DMS 273 (cell line): ENCODE measurements around the gene MARVELD1.
"Not testable (repeated sequence)": the region's sequence is repeated elsewhere in the genome, so short reads cannot be mapped to it uniquely, and the experiment has no call there.

Source experiments
- DNase-seq: peaks from one replicate; lab custom pipeline; 2025; ENCODE audit not compliant: unreplicated experiment; lab: John Stamatoyannopoulos, UW

MARVELD1 gene

DNA sequence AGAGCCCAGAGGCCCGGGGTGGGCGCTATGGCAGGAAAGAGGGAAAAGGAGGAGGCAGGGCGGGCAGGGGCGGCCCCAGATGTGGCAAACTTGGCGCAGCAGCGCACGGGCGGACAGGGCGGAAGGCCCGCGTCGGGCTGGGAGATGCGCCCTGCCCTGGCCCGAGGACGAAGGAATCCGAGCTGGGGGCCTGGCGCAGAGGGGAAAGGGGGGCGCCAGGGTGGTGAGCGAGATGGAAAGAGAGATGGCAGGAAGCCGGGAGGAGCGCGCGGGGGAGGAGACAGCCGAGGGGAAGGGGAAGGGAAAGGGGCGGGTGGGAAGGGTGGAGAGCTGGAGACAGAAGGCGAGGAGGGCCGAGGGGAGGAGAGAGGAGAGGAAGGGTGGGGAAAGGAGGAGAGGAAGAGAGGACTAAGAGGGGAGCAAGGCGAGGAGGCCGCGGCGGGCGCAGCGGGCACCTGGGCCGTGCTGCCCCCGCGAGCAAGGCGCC lies at the start of gene MARVELD1:
MARVELD1 (plus strand) TSS at position 392 of the 487 bp plus-strand sequence. CDS start 147 bp downstream, outside the sequence.
- peak; percentile 81 for DNase-seq

DNA sequence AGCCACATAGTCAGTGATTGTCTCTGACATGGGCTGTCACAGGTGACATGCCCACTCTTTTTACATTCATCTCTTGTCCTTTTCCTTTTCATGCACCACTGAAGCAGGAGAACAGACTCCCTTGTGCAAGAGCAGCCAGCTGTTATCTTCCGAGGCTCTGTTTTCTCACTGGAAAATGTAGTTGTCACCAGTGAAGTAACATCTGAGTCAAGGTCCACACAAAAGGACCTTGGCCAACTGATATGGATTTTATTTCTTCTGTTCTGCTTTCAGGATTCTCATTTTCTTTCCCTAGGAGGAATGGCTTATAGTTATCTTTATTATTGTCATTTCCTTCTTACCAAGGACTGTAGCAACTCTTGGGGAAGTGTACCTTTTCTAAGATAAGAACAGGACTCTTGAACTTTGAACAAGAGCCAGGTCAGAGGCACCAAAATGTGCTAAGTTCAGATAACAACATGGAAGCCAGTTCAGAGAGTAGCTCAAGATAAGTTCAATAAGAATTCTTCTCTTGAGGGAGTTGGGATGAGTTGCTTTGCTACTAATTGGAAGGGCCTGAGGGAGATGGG lies 49.2 kb upstream of the MARVELD1 start:
- no peak for DNase-seq

DNA sequence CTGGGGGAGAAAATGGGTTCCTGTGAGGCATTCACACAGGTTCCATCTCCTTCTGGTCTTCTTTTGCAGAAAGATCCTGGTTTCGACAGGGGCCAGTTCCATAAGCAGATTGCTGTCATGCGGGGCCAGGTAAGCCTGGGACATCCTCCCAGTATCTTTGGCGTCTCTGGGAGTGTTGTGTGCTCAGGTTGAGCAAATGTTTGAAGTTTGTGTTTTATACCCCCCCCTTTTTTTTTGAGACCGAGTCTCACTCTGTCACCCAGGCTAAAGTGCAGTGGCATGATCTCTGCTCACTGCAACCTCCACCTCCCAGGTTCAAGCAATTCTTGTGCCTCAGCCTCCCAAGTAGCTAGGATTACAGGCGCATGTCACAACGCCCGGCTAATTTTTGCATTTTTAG lies 46.5 kb upstream of the MARVELD1 start:
- no peak for DNase-seq

DNA sequence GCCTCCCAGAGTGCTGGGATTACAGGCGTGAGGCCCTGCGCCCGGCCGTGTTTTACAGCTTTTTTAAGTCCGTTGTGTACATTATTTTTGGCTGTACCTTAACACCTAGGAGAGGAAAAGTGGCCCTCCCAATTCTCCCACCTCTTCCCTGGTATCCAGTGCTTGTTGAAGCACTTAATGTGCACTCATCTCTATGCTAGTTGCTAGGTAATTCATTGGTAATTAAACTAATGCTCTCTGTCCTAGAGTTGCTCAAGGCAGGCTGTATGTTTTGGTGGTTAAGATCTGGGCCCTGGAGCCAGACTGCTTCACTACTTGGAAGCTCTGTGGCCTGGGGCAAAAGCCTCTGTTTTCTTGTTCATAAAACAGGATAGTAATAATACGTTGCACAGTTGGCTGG lies 46.1 kb upstream of the MARVELD1 start:
- DNase-seq, result no peak

DNA sequence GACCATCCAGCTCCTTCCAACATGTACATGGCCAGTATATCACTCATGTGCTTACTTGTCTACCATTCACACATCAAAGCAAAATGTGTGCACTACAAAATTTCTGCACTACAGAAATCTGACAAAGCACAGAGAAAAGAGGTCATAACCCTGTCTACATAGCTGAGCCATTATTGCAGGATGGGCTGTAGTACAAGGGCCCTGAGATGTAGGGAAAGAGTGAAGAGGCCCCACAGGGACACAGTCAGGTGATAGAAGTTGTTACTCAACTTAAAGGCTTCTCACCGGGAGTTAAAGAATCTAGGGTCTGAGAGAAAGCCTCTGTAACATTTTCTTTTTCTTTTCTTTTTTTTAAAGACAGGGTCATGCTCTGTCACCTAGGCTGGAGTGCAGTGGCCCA lies 44.0 kb upstream of the MARVELD1 start:
- DNase-seq, result no peak

DNA sequence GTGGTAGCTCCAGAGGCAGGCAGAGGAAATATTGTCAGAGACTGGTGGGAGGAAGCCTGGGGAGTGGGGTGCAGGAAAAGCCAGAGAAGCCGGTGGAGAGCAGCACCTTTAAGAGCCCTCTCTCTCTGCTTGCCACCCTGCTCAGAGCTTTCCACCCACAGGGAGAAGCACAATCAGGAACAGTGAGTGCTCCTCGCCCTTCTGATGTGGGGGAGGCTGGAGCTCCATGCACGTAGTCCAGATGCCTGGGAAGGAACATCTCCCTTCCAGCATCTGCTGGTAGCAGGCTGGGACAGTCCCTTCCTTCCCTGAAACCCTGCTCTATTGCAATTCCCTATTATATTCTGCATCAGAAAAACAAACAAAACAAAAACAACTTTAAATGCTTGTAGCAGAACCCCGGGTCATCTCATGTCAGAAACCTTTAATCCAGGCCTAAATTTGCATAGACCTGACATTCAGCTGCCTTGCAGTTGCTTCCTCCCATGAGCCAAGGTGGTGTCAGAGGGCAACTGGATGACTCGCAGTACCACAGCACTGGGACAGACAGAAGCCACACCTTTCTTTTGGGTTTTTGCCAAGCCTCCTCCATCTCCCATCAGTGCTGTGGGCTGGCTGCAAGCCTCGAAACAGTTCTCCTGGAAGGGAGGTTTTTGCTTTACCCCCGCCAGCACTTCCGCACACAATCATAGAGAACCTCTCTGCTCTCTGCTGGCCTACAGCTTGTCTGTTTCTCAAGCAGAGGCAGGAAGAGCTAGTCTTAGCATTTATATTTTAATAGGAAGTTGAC lies 39.6 kb upstream of the MARVELD1 start:
- DNase-seq, result peak; percentile 39

DNA sequence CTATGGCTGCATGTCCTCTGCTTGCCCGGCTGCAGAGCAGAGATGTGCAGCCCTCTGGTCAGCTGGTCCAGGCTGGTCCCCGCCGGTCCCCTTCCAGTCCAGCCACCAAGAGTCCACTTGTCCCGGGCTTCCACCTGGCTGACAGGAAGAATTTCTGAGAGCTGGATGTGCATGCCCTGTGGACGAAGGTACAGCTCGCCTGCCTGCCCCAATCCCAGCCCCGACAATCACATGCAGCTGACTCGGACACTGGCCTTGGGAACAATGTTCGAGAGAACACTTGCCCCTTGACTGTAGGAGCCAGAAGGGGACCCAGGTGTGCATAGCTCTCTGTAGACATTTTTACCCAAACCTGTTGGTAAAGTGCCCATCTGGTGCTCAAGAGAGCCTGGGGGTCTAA lies 38.3 kb upstream of the MARVELD1 start:
- no peak for DNase-seq

DNA sequence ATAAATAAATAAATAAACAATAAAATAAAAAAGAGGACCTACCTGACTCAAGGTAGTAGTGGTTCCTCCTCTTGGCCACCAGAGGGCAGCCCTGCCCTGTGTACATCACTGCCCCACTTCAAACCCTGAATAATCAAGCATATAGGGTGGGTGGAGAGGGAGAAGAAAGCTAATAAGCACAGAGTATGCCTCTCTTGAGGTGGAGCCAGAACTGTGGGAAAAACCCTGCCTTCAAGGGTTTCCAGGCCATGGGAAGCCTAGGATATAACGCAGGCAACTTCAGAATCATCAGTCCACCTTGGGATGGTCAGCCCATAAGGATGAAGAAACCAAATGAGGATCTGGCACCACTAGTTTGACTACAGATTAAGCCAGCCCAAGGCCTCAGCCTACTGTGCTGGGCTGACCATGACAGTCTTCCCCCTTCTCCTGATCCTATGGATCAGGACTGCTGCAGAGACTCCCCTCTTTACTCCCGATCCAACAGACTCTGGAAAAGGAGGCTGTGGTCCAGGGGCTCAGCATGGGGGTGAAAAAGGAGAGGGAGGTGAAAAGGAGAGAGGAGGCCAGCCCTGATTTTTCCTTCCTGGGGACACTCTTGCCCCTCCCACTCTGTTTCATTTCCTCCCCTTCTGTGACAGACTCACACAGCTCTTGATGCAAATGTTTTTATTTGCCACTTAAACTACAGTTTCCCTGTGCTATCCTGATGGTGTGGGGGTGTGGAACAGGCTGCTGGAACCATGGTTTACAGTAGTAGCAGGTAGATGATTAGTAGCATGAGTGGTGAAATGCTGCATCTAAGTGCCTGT lies 36.6 kb upstream of the MARVELD1 start:
- peak; percentile 58 for DNase-seq

DNA sequence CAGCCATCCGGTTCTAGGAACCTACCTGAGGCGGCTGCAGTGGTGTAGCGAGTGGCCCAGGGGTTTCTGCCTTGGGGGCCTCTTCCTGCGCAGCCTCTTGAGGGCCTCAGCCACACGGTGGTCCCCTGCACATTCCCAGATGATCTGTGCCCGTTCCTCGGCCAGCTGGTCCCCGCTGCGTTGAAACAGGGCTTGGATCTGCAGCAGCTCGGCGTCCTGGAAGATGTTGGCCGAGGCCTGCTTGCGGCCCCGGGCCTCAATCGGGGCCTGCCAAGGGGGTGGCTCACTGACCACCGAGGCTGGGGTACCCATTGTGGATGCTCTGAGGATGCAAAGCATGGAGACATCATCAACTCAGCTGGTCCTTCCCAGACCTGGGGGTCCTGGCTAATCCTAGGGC lies 33.9 kb upstream of the MARVELD1 start:
- DNase-seq, result no peak

DNA sequence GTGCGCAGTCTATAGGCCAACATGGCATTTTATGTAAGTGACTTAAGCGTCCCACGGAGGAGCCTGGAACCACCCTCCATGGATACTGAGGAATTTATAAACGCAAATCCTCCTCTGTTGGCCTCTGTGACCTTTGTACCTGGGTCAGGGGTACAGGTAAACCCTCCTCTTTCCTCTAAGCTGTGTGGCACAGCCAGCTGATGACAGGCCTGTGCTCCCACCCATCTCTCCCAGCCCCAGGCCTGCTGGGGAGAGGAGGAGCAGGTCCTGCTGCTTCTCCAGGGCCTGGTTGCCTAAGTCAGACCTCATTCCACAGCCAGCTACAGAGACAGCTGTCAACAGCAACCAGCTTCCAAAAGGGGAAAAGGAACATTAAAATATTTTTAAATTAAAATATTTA lies 31.5 kb upstream of the MARVELD1 start:
- no peak for DNase-seq

DNA sequence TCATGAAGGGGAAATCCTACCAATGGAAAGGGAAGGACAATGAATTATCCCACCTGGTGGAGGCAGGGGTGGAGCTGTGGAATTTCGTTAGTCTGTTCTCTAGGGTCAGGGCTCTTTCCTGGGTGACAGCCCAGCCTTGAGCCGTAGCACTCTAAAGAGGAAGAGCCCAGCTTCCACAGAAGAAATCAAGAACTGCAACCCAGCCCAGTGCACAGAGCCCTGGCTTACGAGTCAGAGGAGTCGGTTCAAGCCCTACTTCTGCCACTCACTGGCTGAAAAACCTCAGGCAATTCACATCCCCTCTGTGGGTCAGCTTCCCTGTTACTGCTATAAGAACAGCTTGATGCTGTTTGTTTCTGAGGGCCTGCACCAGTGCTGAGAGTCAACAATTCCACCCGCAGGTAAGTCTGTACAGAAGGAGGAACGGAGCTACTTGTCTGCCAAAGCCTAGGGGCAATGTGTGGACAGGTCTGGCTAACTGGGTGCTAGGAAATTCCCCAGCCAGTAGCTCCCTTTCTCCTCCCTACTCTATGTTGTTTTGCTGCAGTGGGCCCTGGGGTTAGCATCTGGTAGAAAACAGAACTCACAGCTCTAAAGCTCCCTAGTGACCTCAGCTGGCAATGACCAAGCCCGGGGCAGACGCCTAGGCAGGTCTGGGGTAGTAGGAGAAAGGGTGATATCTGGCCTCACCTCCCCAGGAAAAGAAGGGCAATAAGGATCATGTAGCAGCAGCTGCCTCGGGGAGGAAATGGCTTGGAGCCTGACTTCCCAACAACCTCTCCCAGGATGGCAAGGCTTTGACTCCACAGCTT lies 29.8 kb upstream of the MARVELD1 start:
- DNase-seq, result peak; percentile 54

DNA sequence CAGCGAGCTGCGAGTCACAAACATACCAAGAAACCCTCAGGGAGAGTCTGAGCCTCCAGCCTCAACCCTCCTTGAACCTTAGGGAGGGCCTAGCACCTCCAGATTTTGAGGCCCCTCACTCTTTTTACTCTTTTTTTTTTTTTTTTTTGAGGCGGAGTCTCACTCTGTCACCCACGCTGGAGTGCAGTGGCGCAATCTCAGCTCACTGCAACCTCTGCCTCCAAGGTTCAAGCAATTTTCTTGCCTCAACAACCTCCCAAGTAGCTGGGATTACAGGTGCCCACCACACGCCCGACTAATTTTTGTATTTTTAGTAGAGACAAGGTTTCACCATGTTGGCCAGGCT lies 29.2 kb upstream of the MARVELD1 start:
- DNase-seq, result not testable (repeated sequence)

DNA sequence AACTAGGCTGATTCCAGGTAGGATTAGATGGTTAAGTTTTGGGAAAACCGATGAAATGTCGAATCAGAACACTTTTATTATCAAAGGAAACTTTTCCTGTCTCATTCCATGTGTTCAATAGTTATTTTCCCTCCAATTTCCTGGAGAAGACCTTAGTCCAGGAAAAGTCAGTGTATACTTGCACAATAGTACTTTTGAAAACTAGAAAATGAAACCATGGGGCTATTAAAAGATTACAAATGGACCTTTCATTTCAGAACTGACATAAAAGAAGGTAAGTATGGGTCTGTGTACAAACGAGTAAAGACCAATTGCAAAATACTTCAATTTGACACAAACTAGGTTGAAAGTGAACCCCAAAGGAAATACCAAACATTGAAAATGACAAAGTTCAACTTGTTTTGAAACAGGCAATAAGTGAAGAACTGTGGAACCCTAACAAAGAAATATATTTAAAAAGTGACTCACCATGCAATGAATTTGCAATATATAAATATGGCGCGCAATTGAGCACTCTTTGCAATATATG lies 28.6 kb upstream of the MARVELD1 start:
- no peak for DNase-seq

DNA sequence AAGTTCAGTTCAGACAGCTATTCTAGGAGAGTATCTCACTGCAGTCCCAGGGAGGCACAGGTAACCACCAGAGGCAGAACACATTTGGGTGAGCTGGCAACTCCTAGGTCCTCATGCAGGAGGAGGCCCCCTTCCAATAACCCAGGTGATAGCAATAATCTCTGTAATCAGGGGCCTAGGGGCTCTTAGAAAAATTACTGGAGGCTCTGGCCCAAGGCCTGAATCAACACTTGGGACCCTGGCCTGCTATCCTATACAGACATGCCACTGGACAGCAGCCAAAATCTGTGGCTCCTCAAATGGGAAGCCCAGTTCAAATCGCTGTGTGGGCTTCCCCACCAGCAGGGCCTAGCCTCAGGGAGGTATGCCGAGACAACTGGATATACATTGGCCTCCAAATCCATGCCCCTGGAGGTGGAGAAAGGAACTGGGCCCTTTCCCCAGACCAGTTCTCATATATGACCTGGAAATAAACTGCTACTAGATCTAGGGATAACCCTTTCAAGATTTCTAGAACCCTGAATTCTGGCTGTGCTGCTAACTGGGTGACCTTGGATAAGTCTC lies 28.1 kb upstream of the MARVELD1 start:
- DNase-seq, result peak; percentile 65

DNA sequence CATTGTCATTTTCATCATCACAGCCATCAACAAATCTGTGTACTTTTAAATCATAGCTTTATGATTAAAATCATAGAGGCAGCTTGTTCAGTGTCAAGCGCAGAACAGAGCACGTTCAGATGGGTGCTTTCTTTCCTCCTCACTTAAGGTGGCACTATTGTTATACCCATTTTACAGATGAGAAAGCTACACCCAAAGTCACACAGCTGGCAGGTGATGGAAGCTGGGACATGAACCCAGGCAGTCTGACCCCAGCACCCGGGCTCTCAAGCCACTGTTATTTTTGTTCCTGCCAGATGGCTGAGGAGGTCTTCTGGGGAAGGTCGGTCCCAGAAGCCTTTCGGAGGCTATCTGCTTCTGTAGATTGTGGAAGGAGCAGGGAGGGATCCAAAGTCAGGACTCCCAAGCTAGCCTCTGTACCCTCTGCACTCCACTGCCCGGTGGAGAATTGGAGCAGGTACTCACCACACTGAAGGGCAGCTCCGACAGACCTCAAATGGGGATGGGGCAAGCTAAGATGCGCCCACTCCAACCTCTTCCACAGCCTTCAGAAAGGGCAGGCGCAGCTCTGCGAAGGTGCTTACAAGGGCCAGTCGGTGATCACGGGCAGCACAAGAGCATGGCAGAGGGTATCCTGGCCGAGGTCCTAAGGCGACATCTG lies 27.1 kb upstream of the MARVELD1 start:
- DNase-seq, result peak; percentile 43

DNA sequence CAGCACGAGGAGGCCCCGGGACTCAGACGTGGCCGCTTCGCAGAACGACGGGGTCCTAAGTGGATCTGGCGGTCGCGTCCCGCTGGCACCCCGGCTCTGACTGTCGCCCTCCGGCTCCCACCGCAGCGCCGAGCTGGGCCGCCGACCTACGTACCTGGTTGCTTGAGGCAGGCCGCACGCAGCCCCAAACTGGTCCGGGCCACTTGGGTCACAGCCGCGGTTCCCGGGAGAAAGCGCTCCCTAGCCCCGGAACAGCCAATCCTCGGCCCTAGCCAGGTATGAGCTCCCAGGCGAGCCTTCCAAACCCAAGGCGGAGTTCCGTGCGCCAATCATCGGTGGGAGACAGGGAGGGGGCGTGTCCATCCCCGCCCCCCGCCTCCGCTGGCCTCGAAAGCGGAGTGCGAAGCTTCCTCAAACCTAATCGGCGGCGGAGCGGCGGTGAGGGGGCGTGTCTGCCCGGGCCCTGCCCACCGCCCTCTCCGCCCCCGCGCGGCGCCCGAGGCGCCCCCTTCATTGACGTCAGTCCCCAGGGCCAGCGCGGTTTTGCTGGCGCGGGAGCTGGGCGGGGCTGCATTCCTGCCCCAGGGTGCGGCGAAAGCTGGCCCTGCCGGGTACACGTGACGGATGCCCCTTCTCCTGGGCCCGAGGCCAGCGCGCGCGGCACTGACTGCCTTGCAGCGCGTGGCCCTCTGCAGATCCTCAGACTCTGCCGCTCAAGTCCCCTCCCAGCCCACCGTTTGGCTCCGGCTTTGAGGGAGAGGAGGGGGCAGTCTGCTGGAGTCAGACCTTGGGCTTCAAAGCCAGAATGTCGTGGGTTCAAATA lies 26.4 kb upstream of the MARVELD1 start, which contains the start of gene AVPI1:
AVPI1 (minus strand) TSS at position 280 of the 823 bp plus-strand sequence. CDS start 7,336 bp downstream, outside the sequence.
- DNase-seq, result peak; percentile 98

DNA sequence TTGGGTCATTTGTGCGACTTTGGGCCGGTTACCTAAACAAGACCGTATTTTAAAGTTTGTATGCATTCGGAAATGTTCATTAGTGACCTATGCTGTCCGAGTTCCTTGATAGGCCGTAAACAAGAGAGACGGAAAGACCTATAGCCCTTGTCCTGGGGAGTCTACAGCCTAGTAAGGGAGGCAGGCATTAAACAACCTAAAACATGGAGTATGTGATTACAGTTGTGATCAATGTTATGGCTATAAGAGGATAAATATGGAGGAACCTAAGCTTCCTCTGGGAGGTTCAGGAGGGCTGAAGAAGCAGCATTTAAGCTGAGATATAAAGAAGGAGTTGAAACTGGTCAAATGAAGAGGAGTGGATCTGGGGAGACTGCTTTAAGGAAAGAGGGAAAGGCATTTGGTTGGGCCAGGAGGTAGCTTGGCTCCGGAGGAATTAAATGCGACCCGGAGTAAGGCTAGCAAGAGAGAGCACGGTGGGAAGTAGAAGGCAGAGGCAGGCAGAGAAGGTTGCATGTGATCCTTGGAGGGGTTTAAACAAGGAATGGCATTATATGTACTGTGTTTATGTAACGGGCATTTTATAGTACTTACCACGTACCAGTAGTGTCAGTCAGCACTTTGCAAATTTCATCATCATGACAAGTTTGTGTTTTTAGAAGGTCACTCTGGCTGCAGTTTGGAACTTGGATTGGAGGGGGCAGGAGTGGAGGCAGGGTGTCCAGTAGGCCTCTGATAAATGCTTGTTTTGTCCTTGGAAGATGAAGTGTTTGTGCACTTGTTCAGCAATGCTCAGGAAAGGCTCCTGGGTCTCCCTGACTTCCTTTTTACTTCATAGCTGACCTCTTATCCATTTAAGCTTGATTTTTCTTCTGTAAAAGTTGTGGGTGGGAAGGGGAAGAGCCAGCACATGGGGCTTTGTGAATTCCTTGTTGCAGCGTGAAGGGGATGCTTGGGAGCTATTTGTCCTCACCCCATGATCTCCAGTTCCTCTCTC lies 25.4 kb upstream of the MARVELD1 start:
- DNase-seq, result no peak

DNA sequence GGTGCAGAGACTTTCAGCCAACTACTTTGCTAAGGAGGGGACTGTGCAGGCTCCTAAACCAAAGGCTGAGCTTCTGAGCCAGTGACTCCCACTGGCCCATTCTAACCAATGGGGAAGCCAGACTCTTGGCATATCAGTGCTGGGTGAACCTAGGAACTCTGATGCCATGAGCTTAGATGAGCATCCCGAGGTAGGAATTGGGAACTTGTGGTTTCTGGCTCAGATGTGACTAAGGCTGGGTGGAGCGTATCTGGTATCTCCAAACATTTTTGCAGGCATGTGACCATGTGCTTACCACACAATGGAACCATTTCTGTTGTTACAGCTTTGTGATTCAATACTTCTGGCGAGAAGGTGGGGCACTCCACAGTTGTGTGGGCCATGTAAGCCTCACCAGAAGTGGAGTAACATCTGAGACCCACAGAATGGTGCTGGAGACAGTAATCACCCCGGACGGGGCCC lies 23.9 kb upstream of the MARVELD1 start:
- no peak for DNase-seq
